NB4 (cell line): ENCODE results near the gene CADM2.

Experiments
- POLR2A ChIP-seq: IDR thresholded peaks from 2 replicates; pipeline ENCODE4 v1.6.1; 2011; ENCODE audit warnings: mild to moderate bottlenecking; ENCODE audit not compliant: insufficient read length; ENCODE audit errors: extremely low read depth
- TF ChIP-seq, protein P1 (sequence below): IDR thresholded peaks from one replicate; pipeline ENCODE4 v1.5.1; 2012; ENCODE audit warnings: low read depth, low read length
- TF ChIP-seq, protein P2 (sequence below): IDR thresholded peaks from 2 replicates; pipeline ENCODE4 v1.6.1; 2011; ENCODE audit warnings: low read depth, low read length

DNA sequence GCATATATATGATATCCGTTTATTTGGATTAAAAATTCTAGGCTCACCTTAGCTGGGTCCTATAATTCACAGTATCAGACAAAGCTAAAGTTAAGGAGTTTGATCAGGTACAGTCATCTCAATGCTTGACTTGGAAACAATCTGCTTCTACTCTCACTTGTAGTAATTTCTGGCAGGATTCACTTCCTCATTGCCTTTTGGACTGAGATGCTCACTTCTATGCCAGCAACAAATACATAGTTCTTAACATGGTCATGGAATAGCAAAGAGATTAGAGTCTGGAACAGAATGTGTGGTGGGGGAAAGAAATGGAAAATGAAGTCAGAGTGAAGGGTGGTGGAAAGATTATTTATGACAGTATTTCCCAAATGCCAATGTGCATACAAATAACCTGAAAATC is 693.6 kb downstream of the CADM2 start:
- TF ChIP-seq, protein P1, sequence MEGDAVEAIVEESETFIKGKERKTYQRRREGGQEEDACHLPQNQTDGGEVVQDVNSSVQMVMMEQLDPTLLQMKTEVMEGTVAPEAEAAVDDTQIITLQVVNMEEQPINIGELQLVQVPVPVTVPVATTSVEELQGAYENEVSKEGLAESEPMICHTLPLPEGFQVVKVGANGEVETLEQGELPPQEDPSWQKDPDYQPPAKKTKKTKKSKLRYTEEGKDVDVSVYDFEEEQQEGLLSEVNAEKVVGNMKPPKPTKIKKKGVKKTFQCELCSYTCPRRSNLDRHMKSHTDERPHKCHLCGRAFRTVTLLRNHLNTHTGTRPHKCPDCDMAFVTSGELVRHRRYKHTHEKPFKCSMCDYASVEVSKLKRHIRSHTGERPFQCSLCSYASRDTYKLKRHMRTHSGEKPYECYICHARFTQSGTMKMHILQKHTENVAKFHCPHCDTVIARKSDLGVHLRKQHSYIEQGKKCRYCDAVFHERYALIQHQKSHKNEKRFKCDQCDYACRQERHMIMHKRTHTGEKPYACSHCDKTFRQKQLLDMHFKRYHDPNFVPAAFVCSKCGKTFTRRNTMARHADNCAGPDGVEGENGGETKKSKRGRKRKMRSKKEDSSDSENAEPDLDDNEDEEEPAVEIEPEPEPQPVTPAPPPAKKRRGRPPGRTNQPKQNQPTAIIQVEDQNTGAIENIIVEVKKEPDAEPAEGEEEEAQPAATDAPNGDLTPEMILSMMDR = no peak
- TF ChIP-seq POLR2A = no peak
- TF ChIP-seq, protein P2, sequence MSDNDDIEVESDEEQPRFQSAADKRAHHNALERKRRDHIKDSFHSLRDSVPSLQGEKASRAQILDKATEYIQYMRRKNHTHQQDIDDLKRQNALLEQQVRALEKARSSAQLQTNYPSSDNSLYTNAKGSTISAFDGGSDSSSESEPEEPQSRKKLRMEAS = no peak
